Fibroblast of lung (primary cell): ENCODE measurements around the gene DENND4A. TPM values are rescaled to one million over a fixed set of nuclear protein-coding genes. Genes with fewer than 3 reads are reported as not detected.

Experiments used
- DNase-seq, 2 donors: peaks; one replicate each; pipeline versions ENCODE4 v3.0.0 to v3.0.0-alpha.2; 2010; ENCODE audit warnings: low read depth in 2 of 2
- H2AFZ ChIP-seq: 2 replicates; pipeline ENCODE4 v1.5.1; 2012; ENCODE audit warnings: low read length, control low read depth, inconsistent platforms
- H3K27ac ChIP-seq: 2 replicates; pipeline ENCODE4 v1.5.1; 2011; ENCODE audit warnings: low read length, control low read depth; ENCODE audit not compliant: insufficient read depth
- H3K27me3 ChIP-seq: 2 replicates; pipeline ENCODE4 v1.5.1; 2011; ENCODE audit warnings: mild to moderate bottlenecking, low read length; ENCODE audit not compliant: control insufficient read depth, insufficient read depth
- H3K36me3 ChIP-seq: 2 replicates; pipeline ENCODE4 v1.5.1; 2011; ENCODE audit warnings: low read length; ENCODE audit not compliant: control insufficient read depth, insufficient read depth
- H3K4me1 ChIP-seq: 2 replicates; pipeline ENCODE4 v1.5.1; 2011; ENCODE audit warnings: low read length; ENCODE audit not compliant: control insufficient read depth, insufficient read depth; ENCODE audit errors: extremely low read depth
- H3K4me2 ChIP-seq: 2 replicates; pipeline ENCODE4 v1.5.1; 2011; ENCODE audit warnings: low read length, control low read depth; ENCODE audit not compliant: insufficient read depth; ENCODE audit errors: extremely low read depth
- H3K4me3 ChIP-seq, 4 experiments: fragments of 200-600 bp in 1 of 4; sonication (generic) in 1 of 4; replicated peaks in 1 of 4; 2 replicates each; pipeline ENCODE4 v1.5.1; 2011 to 2016; ENCODE audit warnings: low read length in 4 of 4, low read depth in 3 of 4, mild to moderate bottlenecking in 3 of 4, control low read depth in 2 of 4, inconsistent platforms in 1 of 4, mixed read lengths in 1 of 4; ENCODE audit not compliant: insufficient read depth in 1 of 4; ENCODE audit errors: control extremely low read depth in 1 of 4
- H3K79me2 ChIP-seq: 2 replicates; pipeline ENCODE4 v1.5.1; 2012; ENCODE audit warnings: mild to moderate bottlenecking, low read length, inconsistent platforms; ENCODE audit not compliant: control insufficient read depth, insufficient read depth
- H3K9ac ChIP-seq: 2 replicates; pipeline ENCODE4 v1.5.1; 2011; ENCODE audit warnings: mild to moderate bottlenecking, low read length, control low read depth; ENCODE audit not compliant: insufficient read depth
- H3K9me3 ChIP-seq: 2 replicates; pipeline ENCODE4 v1.5.1; 2012; ENCODE audit warnings: low read depth, low read length; ENCODE audit not compliant: control insufficient read depth, insufficient read depth
- H4K20me1 ChIP-seq: 2 replicates; pipeline ENCODE4 v1.5.1; 2011; ENCODE audit warnings: low read length; ENCODE audit not compliant: control insufficient read depth, insufficient read depth; ENCODE audit errors: extremely low read depth
- EZH2 ChIP-seq: IDR thresholded peaks from 2 replicates; pipeline ENCODE4 v1.5.1; 2012; ENCODE audit warnings: low read length, control low read depth, mild to moderate bottlenecking; ENCODE audit errors: missing control alignments
- polyA plus RNA-seq, 2 donors: library from polyadenylated mRNA; depleted of rRNA in 1 of 2; stranded (reverse) in 1 of 2; unstranded in 1 of 2; fragments of >200 nt; gene quantifications; 2 replicates each; pipeline ENCODE4 v1.2.1, GENCODE V29; 2011 to 2012; ENCODE audit warnings: missing spikeins in 1 of 2
- total RNA-seq: library from RNA; depleted of rRNA; stranded (reverse); fragments of >200 nt; gene quantifications from 2 replicates; pipeline ENCODE4 v1.2.1, GENCODE V29; 2014
- TF ChIP-seq, protein P1 (sequence below), 2 donors: IDR thresholded peaks in 1 of 2; conservative IDR thresholded peaks in 1 of 2; 1 replicate in 1 of 2; 2 replicates in 1 of 2; pipeline ENCODE4 v1.5.1; 2011 to 2012; ENCODE audit warnings: low read length in 2 of 2, control low read depth in 1 of 2, inconsistent platforms in 1 of 2, low read depth in 1 of 2, mild to moderate bottlenecking in 1 of 2

Gene DENND4A
- total and polyA plus RNA-seq, 2 donors (not counting 1 experiment from before 2014, with no cell fraction given): 16.7 to 30.6 TPM

DNA sequence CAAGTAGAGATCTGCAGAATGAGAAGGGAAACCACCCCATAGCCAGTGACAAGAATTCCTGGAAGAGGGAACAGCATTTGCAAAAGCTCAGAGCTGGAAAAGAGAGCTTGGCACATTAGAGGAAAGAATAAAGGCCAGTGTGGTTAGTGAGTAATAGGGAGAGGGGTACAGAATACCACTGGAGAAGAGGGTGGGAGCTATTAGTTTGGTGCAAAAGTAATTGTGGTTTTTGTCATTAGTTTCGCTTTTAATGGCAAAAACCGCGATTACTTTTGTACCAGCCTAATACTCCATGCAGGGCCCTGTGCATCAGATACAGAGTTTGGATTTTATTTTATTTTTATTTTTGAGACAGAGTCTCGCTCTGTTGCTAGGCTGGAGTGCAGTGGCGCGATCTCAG lies 160.6 kb downstream of the DENND4A start:
- no peaks in the 10 kb centered on the region for H3K36me3 ChIP-seq
- H3K27me3 ChIP-seq: no peaks in the 10 kb centered on the region
- DNase-seq: no peak
- H3K4me1 ChIP-seq: no peaks in the 10 kb centered on the region
- no peaks in the 10 kb centered on the region for H3K79me2 ChIP-seq
- no peak for TF ChIP-seq EZH2
- TF ChIP-seq, protein P1, sequence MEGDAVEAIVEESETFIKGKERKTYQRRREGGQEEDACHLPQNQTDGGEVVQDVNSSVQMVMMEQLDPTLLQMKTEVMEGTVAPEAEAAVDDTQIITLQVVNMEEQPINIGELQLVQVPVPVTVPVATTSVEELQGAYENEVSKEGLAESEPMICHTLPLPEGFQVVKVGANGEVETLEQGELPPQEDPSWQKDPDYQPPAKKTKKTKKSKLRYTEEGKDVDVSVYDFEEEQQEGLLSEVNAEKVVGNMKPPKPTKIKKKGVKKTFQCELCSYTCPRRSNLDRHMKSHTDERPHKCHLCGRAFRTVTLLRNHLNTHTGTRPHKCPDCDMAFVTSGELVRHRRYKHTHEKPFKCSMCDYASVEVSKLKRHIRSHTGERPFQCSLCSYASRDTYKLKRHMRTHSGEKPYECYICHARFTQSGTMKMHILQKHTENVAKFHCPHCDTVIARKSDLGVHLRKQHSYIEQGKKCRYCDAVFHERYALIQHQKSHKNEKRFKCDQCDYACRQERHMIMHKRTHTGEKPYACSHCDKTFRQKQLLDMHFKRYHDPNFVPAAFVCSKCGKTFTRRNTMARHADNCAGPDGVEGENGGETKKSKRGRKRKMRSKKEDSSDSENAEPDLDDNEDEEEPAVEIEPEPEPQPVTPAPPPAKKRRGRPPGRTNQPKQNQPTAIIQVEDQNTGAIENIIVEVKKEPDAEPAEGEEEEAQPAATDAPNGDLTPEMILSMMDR (conservative IDR thresholded peaks at IDR 0.05 in 1 of 2, IDR thresholded peaks at IDR 0.05 in 1 of 2; ENCODE audit: low read depth in 1 of 2, low read length in 2 of 2): no peak
- H3K27ac ChIP-seq: no peak overlapping the region
- no peak overlapping the region for H2AFZ ChIP-seq
- H3K9me3 ChIP-seq: no peaks in the 10 kb centered on the region
- H3K4me2 ChIP-seq: no peak overlapping the region
- H3K4me3 ChIP-seq: no peak overlapping the region
- no peak overlapping the region for H3K9ac ChIP-seq
- H4K20me1 ChIP-seq: no peaks in the 10 kb centered on the region

DNA sequence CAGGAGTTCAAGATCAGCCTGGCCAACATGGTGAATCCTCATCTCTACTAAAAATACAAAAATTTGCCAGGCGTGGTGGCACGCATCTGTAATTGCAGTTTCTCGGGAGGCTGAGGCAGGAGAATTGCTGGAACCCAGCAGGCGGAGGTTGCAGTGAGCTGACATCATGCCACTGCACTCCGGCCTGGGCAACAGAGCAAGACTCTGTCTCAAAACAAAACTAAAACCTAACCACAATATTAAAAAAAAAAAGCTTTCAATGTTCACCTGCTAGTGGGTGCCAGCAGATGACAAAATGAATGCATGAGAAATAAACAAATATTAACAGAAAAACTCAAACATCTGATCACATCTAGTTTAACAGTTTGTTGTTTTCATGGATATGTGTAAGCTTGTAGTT lies 161.3 kb downstream of the DENND4A start:
- Histone ChIP-seq H3K9ac (no peak overlapping the region), H3K27me3 (no peaks in the 10 kb centered on the region), H2AFZ (no peak overlapping the region), H3K4me3 (no peak overlapping the region), H3K4me2 (no peak overlapping the region), H3K27ac (no peak overlapping the region), H3K36me3 (no peaks in the 10 kb centered on the region), H3K9me3 (no peaks in the 10 kb centered on the region), H3K4me1 (no peaks in the 10 kb centered on the region), H3K79me2 (no peaks in the 10 kb centered on the region), H4K20me1 (no peaks in the 10 kb centered on the region)
- no peak for DNase-seq
- TF ChIP-seq, protein P1 (conservative IDR thresholded peaks at IDR 0.05 in 1 of 2, IDR thresholded peaks at IDR 0.05 in 1 of 2; ENCODE audit: low read depth in 1 of 2, low read length in 2 of 2): no peak
- TF ChIP-seq EZH2: no peak

DNA sequence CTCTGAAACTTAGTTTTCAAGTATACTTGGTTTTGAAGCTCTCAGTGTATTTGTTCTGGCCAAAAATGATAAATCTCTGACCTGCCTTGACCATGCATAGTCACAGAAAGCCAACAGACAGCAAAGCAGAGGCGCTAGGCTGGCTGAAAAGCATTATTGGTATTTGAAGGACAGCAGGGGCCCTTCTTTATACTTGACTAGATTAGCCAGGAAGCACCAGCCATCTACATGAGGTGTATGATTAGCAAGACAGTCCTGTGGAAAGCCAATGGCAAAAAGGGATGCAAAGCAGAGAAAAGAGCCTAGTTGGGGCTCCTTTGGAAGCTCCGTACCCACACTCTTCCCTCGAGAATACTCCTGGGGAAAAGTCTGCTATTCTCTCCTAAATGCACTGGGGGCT lies 162.5 kb downstream of the DENND4A start:
- no peak overlapping the region for H3K9ac ChIP-seq
- TF ChIP-seq, protein P1 (conservative IDR thresholded peaks at IDR 0.05 in 1 of 2, IDR thresholded peaks at IDR 0.05 in 1 of 2; ENCODE audit: low read depth in 1 of 2, low read length in 2 of 2): no peak
- TF ChIP-seq EZH2: no peak
- H3K36me3 ChIP-seq: no peaks in the 10 kb centered on the region
- no peaks in the 10 kb centered on the region for H3K9me3 ChIP-seq
- no peak overlapping the region for H3K27ac ChIP-seq
- no peaks in the 10 kb centered on the region for H3K79me2 ChIP-seq
- H3K27me3 ChIP-seq: no peaks in the 10 kb centered on the region
- H2AFZ ChIP-seq: no peak overlapping the region
- DNase-seq: no peak
- H3K4me2 ChIP-seq: no peak overlapping the region
- no peak overlapping the region for H3K4me3 ChIP-seq
- H4K20me1 ChIP-seq: no peaks in the 10 kb centered on the region
- H3K4me1 ChIP-seq: no peaks in the 10 kb centered on the region
